ENCODE results near the gene THSD4.

Gene THSD4

DNA sequence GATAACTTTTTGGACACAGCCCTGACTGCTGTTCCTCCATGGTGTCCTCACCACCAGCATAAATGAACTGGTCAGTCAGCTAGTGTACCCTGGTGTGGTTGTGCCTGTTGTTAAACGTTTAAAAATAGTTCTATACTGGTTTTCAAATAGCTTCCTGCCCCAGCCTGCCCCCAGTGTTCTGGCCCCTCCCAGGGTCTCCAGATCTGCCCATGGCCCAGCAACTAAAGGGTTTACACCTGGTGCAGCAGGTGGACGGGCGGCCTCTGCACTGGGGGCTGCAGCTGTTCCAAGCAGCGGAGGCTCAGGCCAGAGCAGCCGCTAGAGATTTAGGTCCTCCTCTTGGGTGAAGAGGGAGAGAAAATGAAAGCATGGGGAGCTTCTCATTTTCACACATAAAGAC is 689.0 kb downstream of the THSD4 start:
- DNase-seq: no peak

GRCh38 chr15:71804695-71805470 is 689.6 kb downstream of the THSD4 start:
- no peak for DNase-seq

GRCh38 chr15:71806452-71806931 is 691.2 kb downstream of the THSD4 start:
- DNase-seq: no peak

DNA sequence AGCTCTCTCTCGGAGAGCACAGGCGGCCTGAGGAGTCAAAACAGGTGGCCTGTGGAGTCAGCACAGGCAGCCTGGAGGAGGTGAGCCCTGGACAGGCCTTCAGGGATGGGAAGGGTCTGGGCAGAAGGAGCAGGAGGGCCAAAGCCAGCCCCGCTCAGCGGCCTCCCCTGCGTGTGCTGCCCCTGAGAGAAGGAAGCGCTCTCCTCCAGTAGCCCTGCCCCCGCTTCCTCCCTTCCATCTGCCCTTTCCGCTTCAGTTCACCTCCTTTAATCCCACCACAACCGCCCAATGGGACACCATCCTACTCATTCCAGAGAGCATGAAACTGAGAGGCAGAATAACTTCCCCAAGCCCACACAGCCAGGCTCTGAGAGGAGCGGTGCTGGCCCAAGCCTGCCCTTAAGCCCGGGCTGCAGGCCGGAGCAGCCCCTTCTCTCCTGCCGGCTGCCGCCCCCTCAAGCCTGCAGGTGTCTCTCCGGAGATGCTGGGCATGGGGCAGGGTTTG is 691.9 kb downstream of the THSD4 start:
- DNase-seq: no peak

DNA sequence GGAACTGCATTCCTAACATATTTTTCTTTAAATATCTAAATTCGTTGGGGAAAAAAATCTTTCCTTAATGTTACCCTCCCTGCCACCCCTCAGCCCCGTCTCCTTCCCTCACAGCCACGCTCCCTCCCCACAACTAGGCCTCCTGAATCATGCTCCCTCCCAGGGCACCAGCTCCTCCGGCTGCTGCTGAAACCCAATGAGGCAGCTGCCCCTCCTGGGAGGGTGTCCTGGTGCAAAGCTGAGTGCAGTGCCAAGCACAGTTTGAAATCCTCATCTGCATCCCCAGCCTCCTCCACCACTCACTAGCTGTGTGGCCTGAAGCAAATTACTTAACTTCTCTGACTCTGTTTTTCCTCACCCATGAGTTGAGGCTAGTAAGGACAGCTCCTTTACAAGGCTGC is 692.4 kb downstream of the THSD4 start:
- DNase-seq: no peak

GRCh38 chr15:71808311-71809020 is 693.2 kb downstream of the THSD4 start:
- DNase-seq: no peak

DNA sequence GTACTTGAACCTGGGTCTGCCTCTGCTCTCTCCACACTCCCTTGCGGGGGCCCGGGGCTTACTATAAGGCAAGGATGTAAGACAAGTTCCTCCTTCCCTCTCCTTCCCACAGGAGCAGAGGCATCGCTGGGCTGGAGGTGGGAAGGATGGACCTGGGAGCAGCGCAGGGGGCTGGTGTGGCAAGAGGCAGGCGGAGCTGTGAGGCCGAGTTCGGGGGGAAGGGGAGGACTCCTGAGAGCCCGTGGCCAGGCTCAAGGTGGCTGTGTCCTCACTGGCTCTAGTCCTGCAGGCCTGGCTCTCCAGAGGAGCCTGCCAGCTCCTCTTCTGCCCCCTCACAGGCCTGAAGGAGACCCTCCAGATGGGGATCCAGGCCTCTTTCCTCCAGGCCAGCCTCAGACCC is 694.1 kb downstream of the THSD4 start:
- no peak for DNase-seq

GRCh38 chr15:71810256-71811035 is 695.2 kb downstream of the THSD4 start, which contains the start of gene NR2E3:
Gene NR2E3, plus strand, starts transcription at chr15:71810554. Its CDS starts 190 bp downstream, at chr15:71810744.
- DNase-seq: no peak

GRCh38 chr15:71811036-71811736 is 695.9 kb downstream of the THSD4 start:
- no peak for DNase-seq

GRCh38 chr15:71811752-71812735 is 696.8 kb downstream of the THSD4 start:
- no peak for DNase-seq

GRCh38 chr15:71812966-71813722 is 697.9 kb downstream of the THSD4 start:
- DNase-seq: no peak

GRCh38 chr15:71813723-71814470 is 698.6 kb downstream of the THSD4 start:
- no peak for DNase-seq

DNA sequence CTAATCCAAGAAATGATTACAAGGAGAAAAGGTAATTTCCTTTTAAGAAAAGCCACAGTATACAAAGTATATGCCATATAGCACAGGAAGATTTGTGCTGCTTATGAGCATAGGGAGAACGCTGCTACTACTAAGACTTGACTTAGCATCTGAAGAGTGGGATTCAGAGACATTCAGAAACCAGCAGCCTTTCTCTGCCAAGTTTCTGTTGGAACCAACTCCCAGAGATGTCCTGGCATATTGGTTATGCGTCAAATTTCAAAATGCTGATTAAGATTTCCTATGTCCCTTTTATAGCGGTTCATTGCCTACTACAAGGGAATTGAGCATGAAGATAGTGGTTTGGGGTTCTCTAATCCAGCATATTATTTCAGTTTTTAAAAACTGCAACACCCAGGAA is 700.0 kb downstream of the THSD4 start:
- DNase-seq: no peak

DNA sequence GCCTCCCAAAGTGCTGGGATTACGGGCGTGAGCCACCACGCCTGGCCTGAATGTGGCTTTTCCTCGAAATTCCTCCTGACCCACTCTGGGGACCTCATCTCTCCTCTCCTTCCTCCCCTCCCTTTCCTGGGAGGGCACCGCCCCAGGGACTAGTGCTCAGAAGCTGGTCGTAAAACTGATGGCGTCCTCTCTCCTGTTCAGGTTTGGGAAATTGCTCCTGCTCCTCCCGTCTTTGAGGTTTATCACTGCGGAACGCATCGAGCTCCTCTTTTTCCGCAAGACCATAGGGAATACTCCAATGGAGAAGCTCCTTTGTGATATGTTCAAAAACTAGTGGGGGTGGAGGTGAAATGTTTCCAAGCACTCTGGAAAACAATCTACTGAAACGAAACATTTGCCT is 702.1 kb downstream of the THSD4 start:
- DNase-seq: no peak

DNA sequence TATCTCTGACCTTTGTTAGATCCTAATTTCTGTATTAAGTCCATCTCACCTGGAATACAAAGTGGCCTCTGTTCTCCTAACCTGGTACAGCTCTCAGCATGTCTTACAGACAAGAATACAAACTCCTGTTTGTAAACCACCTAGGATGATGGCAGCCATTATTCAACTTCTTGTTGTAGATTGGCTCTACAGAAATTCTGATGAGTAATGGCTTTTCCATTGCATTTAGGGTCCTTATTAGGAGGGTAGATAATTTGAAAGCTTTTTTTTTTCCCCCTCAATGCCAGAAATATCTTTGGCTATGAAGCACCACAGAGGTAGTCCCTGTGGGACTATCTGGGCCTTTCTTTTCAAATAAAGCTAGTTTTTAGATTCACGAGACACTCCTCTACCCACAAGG is 704.9 kb downstream of the THSD4 start:
- DNase-seq: no peak

DNA sequence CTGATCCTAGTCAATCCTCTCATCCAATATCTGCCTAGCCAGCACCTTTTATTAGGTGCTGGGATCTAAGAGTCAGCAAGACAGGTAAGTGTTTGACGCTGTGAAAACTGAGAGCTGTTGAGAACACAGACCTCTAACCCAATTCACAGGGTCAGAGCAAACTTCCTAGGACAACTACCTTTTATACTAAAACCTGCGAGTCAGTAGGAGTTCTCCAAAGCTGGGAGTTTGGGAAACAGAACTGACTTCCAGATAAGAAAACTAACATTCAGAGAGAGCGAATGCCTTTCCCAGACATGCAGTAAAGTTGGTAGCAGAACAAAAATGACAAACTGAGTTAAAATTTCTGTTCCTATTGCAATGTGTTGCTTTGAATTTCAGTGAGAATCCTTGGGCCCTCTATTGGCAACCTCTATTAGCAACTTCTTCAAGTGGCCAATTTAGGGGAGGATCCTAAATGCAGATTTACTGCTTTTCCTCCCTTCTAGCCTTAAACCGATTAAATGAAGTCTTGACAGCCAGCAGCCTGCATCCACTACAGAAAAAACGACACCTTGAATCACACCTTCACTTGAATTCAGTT is 706.4 kb downstream of the THSD4 start:
- DNase-seq: no peak

- no peak for DNase-seq
Observed at GRCh38 chr15:71822890-71823630, 707.8 kb downstream of the THSD4 start.

- no peak for DNase-seq
Observed at GRCh38 chr15:71823801-71824200, 708.5 kb downstream of the THSD4 start.
